Psoas muscle (tissue), 8 donors: ENCODE measurements around the gene PREX1. TPM values are rescaled to one million over a fixed set of nuclear protein-coding genes. Genes with fewer than 3 reads are reported as not detected.
A peak's percentile ranks its signal among the peaks of the same experiment; 100 is the strongest.

Experiments
- ATAC-seq, 4 donors: fragments of 200-7000 bp; cut with Tn5 transposase; one replicate each; pipeline ENCODE4 v1.9.1; 2020; ENCODE audit warnings: moderate library complexity in 3 of 4, mild to moderate bottlenecking in 2 of 4
- DNase-seq, 2 donors: peaks; one replicate each; pipeline ENCODE4 v3.0.0-alpha.2; 2020
- H3K27ac ChIP-seq: fragments of 200-600 bp; one replicate; pipeline ENCODE4 v1.8.0; 2022
- H3K27me3 ChIP-seq, 3 donors: fragments of 200-600 bp in 1 of 3; one replicate each; pipeline versions ENCODE4 v1.6.1 to v1.8.0; 2013 to 2022; ENCODE audit warnings: low read length in 2 of 3, mild to moderate bottlenecking in 2 of 3, moderate library complexity in 1 of 3; ENCODE audit not compliant: insufficient read depth in 3 of 3
- H3K36me3 ChIP-seq, 2 donors: fragments of 200-600 bp in 1 of 2; one replicate each; pipeline versions ENCODE4 v1.6.1 to v1.8.0; 2013 to 2022; ENCODE audit warnings: low read depth in 1 of 2, mild to moderate bottlenecking in 1 of 2, moderate library complexity in 1 of 2; ENCODE audit not compliant: insufficient read depth in 1 of 2
- H3K4me1 ChIP-seq: fragments of 200-600 bp; one replicate; pipeline ENCODE4 v1.8.0; 2022
- H3K4me3 ChIP-seq: fragments of 200-600 bp; one replicate; pipeline ENCODE4 v1.8.0; 2022; ENCODE audit warnings: mild to moderate bottlenecking
- H3K9me3 ChIP-seq: fragments of 200-600 bp; one replicate; pipeline ENCODE4 v1.8.0; 2022
- CTCF ChIP-seq: fragments of 200-600 bp; IDR thresholded peaks from one replicate; pipeline ENCODE4 v1.8.0; 2022; ENCODE audit warnings: antibody characterized with exemption
- WGBS, 3 donors: extraction: QIAGEN DNeasy Blood & Tissue Kit; methylation state at CpG; one replicate each; pipeline versions ENCODE4 v1.1.6 to v1.1.7; 2013; 5-methylcytosine and 5-hydroxymethylcytosine counted together
- intact Hi-C, 2 donors: fragments of 100-400 bp; cut with DNase I; formaldehyde crosslinking; loops; one replicate each; pipeline versions ENCODE4 v1.11.0 to v1.14.2; 2022
- polyA plus RNA-seq, 3 donors: library from polyadenylated mRNA; stranded (reverse); fragments of 200-250 nt; gene quantifications; one replicate each; pipeline ENCODE4 v1.2.3, GENCODE V29; 2013
- total RNA-seq, 4 donors: library from RNA; stranded (reverse); fragmentation: NEBNext Ultra II Directional in 2 of 4; extraction: Animal tissue kit (Norgen Biotek cat#: 25700) in 2 of 4; gene quantifications; one replicate each; pipeline versions ENCODE4 v1.2.1 to v1.2.4, GENCODE V29; 2021 to 2023
- donor health status: healthy with polysubstance abuse.
- donor health status: DM: no; HTN: no; CAD: no; lungs with moderate emphysema.
- donor health status: Bipolar disorder and iron deficiency.
- donor health status: healthy.
- donor health status: DM: yes; HTN: yes; CAD: no.
- donor health status: DM: no; HTN: no; CAD: no.
- donor health status: DM: no; HTN: no; CAD: no.
- donor health status: DM: yes; HTN: yes; CAD: no.

PREX1 gene
- total and polyA plus RNA-seq, 7 donors: 2.5 to 8.3 (median 5.3) TPM

GRCh38 chr20:48682529-48683363 is 145.1 kb downstream of the PREX1 start:
- Histone ChIP-seq H3K9me3 (no peaks in the 10 kb centered on the region), H3K4me3 (peak overlapping the region; percentile 52), H3K4me1 (peaks cover 51% of the 10 kb centered on the region), H3K27ac (peak overlapping the region; percentile 62), H3K36me3 (no peaks in the 10 kb centered on the region), H3K27me3 (no peaks in the 10 kb centered on the region)
- WGBS, 3 donors: 9 to 10% (median 9%) methylated on average over 17 to 18 of the region's 18 CpGs
- peak; percentile 83 to 89 (median 86) for ATAC-seq
- no peak for TF ChIP-seq CTCF
- intact Hi-C loops: no loop called here
- peak; percentile 74 to 82 for DNase-seq

GRCh38 chr20:48681873-48682426 is 145.8 kb downstream of the PREX1 start:
- 60 to 66% (median 63%) methylated on average over 6 of the region's 6 CpGs for WGBS, 3 donors
- H3K4me3 ChIP-seq: peak overlapping the region; percentile 52
- TF ChIP-seq CTCF: no peak
- no peaks in the 10 kb centered on the region for H3K36me3 ChIP-seq
- H3K9me3 ChIP-seq: no peaks in the 10 kb centered on the region
- intact Hi-C loops: no loop called here
- H3K27ac ChIP-seq: peak overlapping the region; percentile 62
- peaks cover 51% of the 10 kb centered on the region for H3K4me1 ChIP-seq
- ATAC-seq: no peak
- no peak for DNase-seq
- no peaks in the 10 kb centered on the region for H3K27me3 ChIP-seq

- no peaks in the 10 kb centered on the region for H3K27me3 ChIP-seq
- H3K36me3 ChIP-seq: no peaks in the 10 kb centered on the region
- no peak overlapping the region for H3K27ac ChIP-seq
- ATAC-seq (no peak), DNase-seq (no peak)
- peaks cover 45% of the 10 kb centered on the region for H3K4me1 ChIP-seq
- no peak overlapping the region for H3K4me3 ChIP-seq
- WGBS, 3 donors: 60 to 82% (median 71%) methylated on average over 6 of the region's 6 CpGs
- intact Hi-C loops: no loop called here
- no peaks in the 10 kb centered on the region for H3K9me3 ChIP-seq
- no peak for TF ChIP-seq CTCF
Measured at GRCh38 chr20:48681201-48681872, 146.5 kb downstream of the PREX1 start.

- intact Hi-C loops: no loop called here
- no peak for TF ChIP-seq CTCF
- WGBS, 3 donors: 96 to 98% (median 97%) methylated on average over 7 of the region's 7 CpGs
- no peak overlapping the region for H3K4me3 ChIP-seq
- H3K4me1 ChIP-seq: peaks cover 38% of the 10 kb centered on the region
- no peaks in the 10 kb centered on the region for H3K9me3 ChIP-seq
- H3K36me3 ChIP-seq: no peaks in the 10 kb centered on the region
- H3K27ac ChIP-seq: no peak overlapping the region
- DNase-seq: no peak
- no peak for ATAC-seq
- H3K27me3 ChIP-seq: no peaks in the 10 kb centered on the region
Measured at GRCh38 chr20:48680650-48681049, 147.1 kb downstream of the PREX1 start.
